ENCODE results near the gene MMS22L. TPM values are rescaled to one million over a fixed set of nuclear protein-coding genes. Genes with fewer than 3 reads are reported as not detected.

The MMS22L gene
- total and polyA plus RNA-seq, 2 of the 4 experiments (the other 2 are of a cell fraction), result 6.1 to 18.6 TPM

DNA sequence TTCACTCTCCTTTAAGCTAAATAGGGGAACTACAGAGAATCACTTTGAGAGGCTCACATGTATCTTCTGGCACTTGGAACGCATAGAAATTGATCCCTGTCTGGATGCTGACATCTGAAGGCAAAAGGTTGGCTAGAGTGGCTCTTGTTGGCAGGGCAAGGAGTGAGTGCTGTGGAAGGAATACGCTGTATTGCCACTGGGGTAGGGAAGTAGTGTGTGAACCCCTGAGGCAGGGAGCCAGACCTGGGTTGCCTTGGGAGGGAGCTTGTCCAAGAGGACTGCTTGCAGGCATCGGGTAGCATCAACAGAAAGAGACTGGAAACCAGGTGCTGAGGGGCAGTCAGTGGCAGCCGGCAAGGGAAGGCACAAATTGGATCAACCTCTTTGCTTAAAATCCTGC lies 8.9 kb upstream of the MMS22L start:
- no peak overlapping the region for H3K18ac ChIP-seq (ENCODE audit: low read depth, low read length)
- dilution Hi-C loops (cut with HindIII; ENCODE audit: low sequenced_read_pairs, unreplicated experiment), result no loop called here
- WGBS, 2 experiments (ENCODE audit: extremely low coverage in 2 of 2, insufficient read length in 1 of 2), result 77% methylated on average over 3 of the region's 4 CpGs; no CpG with 5 or more reads in 1 of the 2 experiments
- H2BK20ac ChIP-seq (ENCODE audit: low read depth, low read length), result no peak overlapping the region; the same call in 1 of the 2 replicates
- H2BK15ac ChIP-seq (ENCODE audit: low read depth, low read length), result no peak overlapping the region
- H4K20me1 ChIP-seq (ENCODE audit: insufficient read depth, low read length), result no peaks in the 10 kb centered on the region
- no peak overlapping the region for H4K5ac ChIP-seq (ENCODE audit: low read depth, low read length)
- no TSS peak for BruUV-seq (replicated peaks)
- no peak overlapping the region for H2BK5ac ChIP-seq (ENCODE audit: low read depth, low read length, poor library complexity, severe bottlenecking)
- H2AK9ac ChIP-seq (replicated peaks; ENCODE audit: low read depth, low read length, poor library complexity), result no peak overlapping the region
- no peak overlapping the region for H3K27ac ChIP-seq (ENCODE audit: insufficient read depth, low read length)
- TF ChIP-seq MAFK (IDR thresholded peaks at IDR 0.05; ENCODE audit: low read depth, low read length) (no peak), CEBPB (IDR thresholded peaks at IDR 0.05; ENCODE audit: low read depth, low read length) (no peak), BHLHE40 (IDR thresholded peaks at IDR 0.05; ENCODE audit: low read depth, low read length) (no peak), MAZ (IDR thresholded peaks at IDR 0.05; ENCODE audit: borderline replicate concordance, low read depth, low read length) (no peak), POLR2A (IDR thresholded peaks at IDR 0.05; ENCODE audit: low read depth, low read length) (no peak), SMC3 (IDR thresholded peaks at IDR 0.05; ENCODE audit: low read depth, low read length) (no peak), MXI1 (IDR thresholded peaks at IDR 0.05; ENCODE audit: borderline replicate concordance, low read depth, low read length) (no peak), FOS (IDR thresholded peaks at IDR 0.05; ENCODE audit: low read depth, low read length) (no peak), CHD1 (IDR thresholded peaks at IDR 0.05; ENCODE audit: low read depth, low read length) (no peak), RCOR1 (IDR thresholded peaks at IDR 0.05; ENCODE audit: insufficient replicate concordance, low read length) (no peak), RAD21 (IDR thresholded peaks at IDR 0.05; ENCODE audit: low read length) (no peak), CTCF (conservative IDR thresholded peaks at IDR 0.05; ENCODE audit: low read depth, low read length) (no peak), RFX5 (IDR thresholded peaks at IDR 0.05; ENCODE audit: low read depth, low read length) (no peak), NFE2L2 (IDR thresholded peaks at IDR 0.05; ENCODE audit: low read depth, low read length) (no peak)
- TF ChIP-seq, protein P1, sequence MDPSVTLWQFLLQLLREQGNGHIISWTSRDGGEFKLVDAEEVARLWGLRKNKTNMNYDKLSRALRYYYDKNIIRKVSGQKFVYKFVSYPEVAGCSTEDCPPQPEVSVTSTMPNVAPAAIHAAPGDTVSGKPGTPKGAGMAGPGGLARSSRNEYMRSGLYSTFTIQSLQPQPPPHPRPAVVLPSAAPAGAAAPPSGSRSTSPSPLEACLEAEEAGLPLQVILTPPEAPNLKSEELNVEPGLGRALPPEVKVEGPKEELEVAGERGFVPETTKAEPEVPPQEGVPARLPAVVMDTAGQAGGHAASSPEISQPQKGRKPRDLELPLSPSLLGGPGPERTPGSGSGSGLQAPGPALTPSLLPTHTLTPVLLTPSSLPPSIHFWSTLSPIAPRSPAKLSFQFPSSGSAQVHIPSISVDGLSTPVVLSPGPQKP (IDR thresholded peaks at IDR 0.05; ENCODE audit: borderline replicate concordance, low read depth, low read length), result no peak
- TF ChIP-seq, protein P2, sequence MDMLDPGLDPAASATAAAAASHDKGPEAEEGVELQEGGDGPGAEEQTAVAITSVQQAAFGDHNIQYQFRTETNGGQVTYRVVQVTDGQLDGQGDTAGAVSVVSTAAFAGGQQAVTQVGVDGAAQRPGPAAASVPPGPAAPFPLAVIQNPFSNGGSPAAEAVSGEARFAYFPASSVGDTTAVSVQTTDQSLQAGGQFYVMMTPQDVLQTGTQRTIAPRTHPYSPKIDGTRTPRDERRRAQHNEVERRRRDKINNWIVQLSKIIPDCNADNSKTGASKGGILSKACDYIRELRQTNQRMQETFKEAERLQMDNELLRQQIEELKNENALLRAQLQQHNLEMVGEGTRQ (IDR thresholded peaks at IDR 0.05; ENCODE audit: low read depth, low read length), result no peak
- H3K4me1 ChIP-seq (ENCODE audit: control insufficient read depth, insufficient read depth, low read length), result peaks cover 3% of the 10 kb centered on the region; the same call in 1 of the 2 replicates
- H2BK120ac ChIP-seq (ENCODE audit: low read depth, low read length), result 0 out of 2 replicates have a peak overlapping the region, but pooled peaks have one; percentile 24
- H3K27me3 ChIP-seq (ENCODE audit: control insufficient read depth, insufficient read depth, low read length), result no peaks in the 10 kb centered on the region
- no peak overlapping the region for H3K9ac ChIP-seq (ENCODE audit: low read depth, low read length)
- POLR2A ChIA-PET (ENCODE audit: unreplicated experiment), result no interaction called here
- intact Hi-C loops (cut with micrococcal nuclease), result no loop called here
- no peak overlapping the region for H4K8ac ChIP-seq (ENCODE audit: low read depth in 2 of 2, low read length in 2 of 2)
- no peaks in the 10 kb centered on the region for H3K79me1 ChIP-seq (ENCODE audit: low read depth in 1 of 2, low read length in 2 of 2)
- H4K91ac ChIP-seq (ENCODE audit: insufficient read depth, low read depth, low read length), result no peak overlapping the region
- H2AFZ ChIP-seq (replicated peaks; ENCODE audit: low read length, poor library complexity), result no peak overlapping the region
- H3K9me1 ChIP-seq (ENCODE audit: insufficient read depth, low read length), result no peaks in the 10 kb centered on the region
- CTCF ChIA-PET, result no interaction called here
- no peak overlapping the region for H3K23ac ChIP-seq (ENCODE audit: low read depth, low read length)
- 0 out of 2 replicates have a peak overlapping the region, but pooled peaks have one; percentile 10 for H3K4ac ChIP-seq (ENCODE audit: low read depth, low read length)
- no peak overlapping the region for H3K4me2 ChIP-seq (ENCODE audit: low read depth, low read length)
- no peak overlapping the region for H3K4me3 ChIP-seq (ENCODE audit: insufficient read depth, low read depth, low read length)
- no peaks in the 10 kb centered on the region for H3K9me3 ChIP-seq (ENCODE audit: control insufficient read depth, insufficient read depth, low read length)
- peak overlapping the region; percentile 43 for H2AK5ac ChIP-seq (ENCODE audit: low read depth, low read length)
- DNase-seq (no peak), ATAC-seq (ENCODE audit: low read depth) (no peak)
- no peak overlapping the region for H3K14ac ChIP-seq (replicated peaks; ENCODE audit: low read depth, low read length)
- no peaks in the 10 kb centered on the region for H3K36me3 ChIP-seq (ENCODE audit: control insufficient read depth, insufficient read depth, low read length)
- no peak overlapping the region for H3K56ac ChIP-seq (ENCODE audit: extremely low read depth, insufficient read depth, low read length)
- in situ Hi-C loops (cut with MboI; ENCODE audit: low sequenced_read_pairs), result no loop called here
